SU-DHL-6 (cell line): ENCODE results near the gene TMEM263.

Experiments
- EZH2phosphoT487 ChIP-seq: fragments of 200-600 bp; sonication (generic), shearing (Covaris generic); conservative IDR thresholded peaks from 2 replicates; pipeline ENCODE4 v1.6.1; 2018; ENCODE audit warnings: mild to moderate bottlenecking, antibody characterized with exemption, low read length, moderate library complexity, mixed read lengths
- TF ChIP-seq, protein P1 (sequence below): fragments of 200-600 bp; sonication (generic); IDR thresholded peaks from one replicate; pipeline ENCODE4 v1.5.1; 2017; ENCODE audit warnings: antibody characterized with exemption, mild to moderate bottlenecking, low read length, moderate library complexity; ENCODE audit not compliant: insufficient read depth, poor library complexity, severe bottlenecking

GRCh38 chr12:107012736-107013425, 57.2 kb downstream of the TMEM263 start:
- TF ChIP-seq, protein P1, sequence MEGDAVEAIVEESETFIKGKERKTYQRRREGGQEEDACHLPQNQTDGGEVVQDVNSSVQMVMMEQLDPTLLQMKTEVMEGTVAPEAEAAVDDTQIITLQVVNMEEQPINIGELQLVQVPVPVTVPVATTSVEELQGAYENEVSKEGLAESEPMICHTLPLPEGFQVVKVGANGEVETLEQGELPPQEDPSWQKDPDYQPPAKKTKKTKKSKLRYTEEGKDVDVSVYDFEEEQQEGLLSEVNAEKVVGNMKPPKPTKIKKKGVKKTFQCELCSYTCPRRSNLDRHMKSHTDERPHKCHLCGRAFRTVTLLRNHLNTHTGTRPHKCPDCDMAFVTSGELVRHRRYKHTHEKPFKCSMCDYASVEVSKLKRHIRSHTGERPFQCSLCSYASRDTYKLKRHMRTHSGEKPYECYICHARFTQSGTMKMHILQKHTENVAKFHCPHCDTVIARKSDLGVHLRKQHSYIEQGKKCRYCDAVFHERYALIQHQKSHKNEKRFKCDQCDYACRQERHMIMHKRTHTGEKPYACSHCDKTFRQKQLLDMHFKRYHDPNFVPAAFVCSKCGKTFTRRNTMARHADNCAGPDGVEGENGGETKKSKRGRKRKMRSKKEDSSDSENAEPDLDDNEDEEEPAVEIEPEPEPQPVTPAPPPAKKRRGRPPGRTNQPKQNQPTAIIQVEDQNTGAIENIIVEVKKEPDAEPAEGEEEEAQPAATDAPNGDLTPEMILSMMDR: no peak
- no peak for TF ChIP-seq EZH2phosphoT487
